PFSK-1 (cell line): ENCODE results near the gene RLBP1.

Experiments
- POLR2AphosphoS5 ChIP-seq: IDR thresholded peaks from 2 replicates; pipeline ENCODE4 v1.6.1; 2012; ENCODE audit warnings: low read depth, mild to moderate bottlenecking, control low read depth, low read length, moderate library complexity
- REST ChIP-seq, 2 experiments: IDR thresholded peaks; 2 replicates each; pipeline versions ENCODE4 v1.6.1 to v1.8.0; 2011 to 2012; ENCODE audit warnings: low read depth in 2 of 2, low read length in 2 of 2, control low read depth in 1 of 2, inconsistent platforms in 1 of 2, mild to moderate bottlenecking in 1 of 2, moderate library complexity in 1 of 2; ENCODE audit not compliant: insufficient read depth in 1 of 2
- SIN3A ChIP-seq: IDR thresholded peaks from 2 replicates; pipeline ENCODE4 v1.6.1; 2012; ENCODE audit warnings: mild to moderate bottlenecking, low read length, moderate library complexity, borderline replicate concordance; ENCODE audit not compliant: insufficient read depth
- TAF1 ChIP-seq: IDR thresholded peaks from 2 replicates; pipeline ENCODE4 v1.6.1; 2012; ENCODE audit warnings: low read length, control low read depth, borderline replicate concordance; ENCODE audit not compliant: insufficient read depth

The RLBP1 gene

GRCh38 chr15:89161666-89162065, 59.7 kb downstream of the RLBP1 start:
- TF ChIP-seq TAF1 (no peak), REST (IDR thresholded peaks at IDR 0.05; ENCODE audit: insufficient read depth in 1 of 2, low read depth in 2 of 2, low read length in 2 of 2) (no peak), POLR2AphosphoS5 (no peak), SIN3A (no peak)
